ENCODE data around the gene ENAH.
A peak's percentile ranks its signal among the peaks of the same experiment; 100 is the strongest.
"Not testable (repeated sequence)": the region's sequence is repeated elsewhere in the genome, so short reads cannot be mapped to it uniquely, and the experiment has no call there.

Gene ENAH

GRCh38 chr1:225482421-225482950 is 170.4 kb downstream of the ENAH start:
- H3K27ac ChIP-seq, result no peak overlapping the region
- H3K4me3 ChIP-seq, result no peak overlapping the region

GRCh38 chr1:225481738-225482137 is 171.2 kb downstream of the ENAH start:
- H3K27ac ChIP-seq, result no peak overlapping the region
- H3K4me3 ChIP-seq, result no peak overlapping the region

- Histone ChIP-seq H3K27ac (no peak overlapping the region), H3K4me3 (no peak overlapping the region)
These were observed 172.0 kb downstream of the ENAH start for GRCh38 chr1:225480825-225481434.

- H3K27ac ChIP-seq, result no peak overlapping the region
- H3K4me3 ChIP-seq, result no peak overlapping the region
These were observed 172.8 kb downstream of the ENAH start for GRCh38 chr1:225479996-225480720.

GRCh38 chr1:225479341-225479740 is 173.6 kb downstream of the ENAH start:
- Histone ChIP-seq H3K27ac (no peak overlapping the region), H3K4me3 (no peak overlapping the region)

GRCh38 chr1:225477296-225477911 is 175.5 kb downstream of the ENAH start:
- no peak overlapping the region for H3K27ac ChIP-seq
- no peak overlapping the region for H3K4me3 ChIP-seq

- Histone ChIP-seq H3K4me3 (no peak overlapping the region), H3K27ac (no peak overlapping the region)
These were observed 176.4 kb downstream of the ENAH start for GRCh38 chr1:225476538-225476988.

- Histone ChIP-seq H3K27ac (no peak overlapping the region), H3K4me3 (no peak overlapping the region)
These were observed 176.8 kb downstream of the ENAH start for GRCh38 chr1:225476100-225476511.

GRCh38 chr1:225474986-225475820 is 177.7 kb downstream of the ENAH start:
- H3K27ac ChIP-seq, result no peak overlapping the region
- H3K4me3 ChIP-seq, result no peak overlapping the region

GRCh38 chr1:225474439-225474985 is 178.4 kb downstream of the ENAH start:
- no peak overlapping the region for H3K4me3 ChIP-seq
- H3K27ac ChIP-seq, result no peak overlapping the region

- H3K27ac ChIP-seq, result not testable (repeated sequence)
These were observed 179.1 kb downstream of the ENAH start for GRCh38 chr1:225473676-225474438.

GRCh38 chr1:225473266-225473665 is 179.7 kb downstream of the ENAH start:
- H3K4me3 ChIP-seq, H3K27ac ChIP-seq: not testable (repeated sequence)

More at GRCh38 chr1:225473676-225474438, 179.1 kb downstream of the ENAH start:
- H3K4me3 ChIP-seq, result not testable (repeated sequence)

GRCh38 chr1:225471453-225472301 is 181.2 kb downstream of the ENAH start:
- H3K27ac ChIP-seq, result no peak overlapping the region
- no peak overlapping the region for H3K4me3 ChIP-seq

- Histone ChIP-seq H3K4me3 (no peak overlapping the region), H3K27ac (no peak overlapping the region)
These were observed 181.8 kb downstream of the ENAH start for GRCh38 chr1:225471109-225471452.

- Histone ChIP-seq H3K27ac (no peak overlapping the region), H3K4me3 (no peak overlapping the region)
These were observed 182.5 kb downstream of the ENAH start for GRCh38 chr1:225470211-225471108.

- Histone ChIP-seq H3K27ac (peak overlapping the region in 1 of 21 experiments; percentile 91), H3K4me3 (no peak overlapping the region)
These were observed 183.9 kb downstream of the ENAH start for GRCh38 chr1:225469051-225469450.
